Cardiac muscle cell (in vitro differentiated cells and primary cell): ENCODE data around the gene SESN1. TPM values are rescaled to one million over a fixed set of nuclear protein-coding genes. Genes with fewer than 3 reads are reported as not detected.
A peak's percentile ranks its signal among the peaks of the same experiment; 100 is the strongest.

Experiments used
- DNase-seq, 2 donors: peaks; one replicate each; pipeline versions ENCODE4 v3.0.0 to v3.0.0-alpha.2; 2010 to 2017; ENCODE audit warnings: low read depth in 1 of 2, low spot score in 1 of 2
- H3K27ac ChIP-seq: fragments of 200-600 bp; sonication (generic); 2 replicates; pipeline ENCODE4 v1.5.1; 2016
- H3K27me3 ChIP-seq: fragments of 200-600 bp; sonication (generic); 2 replicates; pipeline ENCODE4 v1.6.0; 2016; ENCODE audit warnings: control low read depth
- H3K36me3 ChIP-seq: fragments of 200-600 bp; sonication (generic); 2 replicates; pipeline ENCODE4 v1.5.1; 2016; ENCODE audit warnings: control low read depth
- H3K4me1 ChIP-seq: fragments of 200-600 bp; sonication (generic); 2 replicates; pipeline ENCODE4 v1.8.1; 2017; ENCODE audit warnings: low read depth, mild to moderate bottlenecking, mixed run types
- H3K4me3 ChIP-seq: fragments of 200-600 bp; sonication (generic); 2 replicates; pipeline ENCODE4 v1.5.1; 2016; ENCODE audit warnings: mild to moderate bottlenecking
- H3K9me3 ChIP-seq: fragments of 200-600 bp; sonication (generic); 2 replicates; pipeline ENCODE4 v1.5.1; 2017; ENCODE audit warnings: low read depth, mild to moderate bottlenecking, control low read depth
- CTCF ChIP-seq: IDR thresholded peaks from 2 replicates; pipeline ENCODE4 v1.5.1; 2012; ENCODE audit warnings: low read depth, mild to moderate bottlenecking, low read length
- polyA plus RNA-seq: library from polyadenylated mRNA; unstranded; fragments of >200 nt; fragmentation: Nextera tagmentation; extraction: Ambion mirVana; gene quantifications from 2 replicates; pipeline ENCODE4 v1.2.1, GENCODE V29; 2016
- total RNA-seq: library from RNA; depleted of rRNA; stranded (reverse); fragments of >200 nt; gene quantifications from 2 replicates; pipeline ENCODE4 v1.2.3, GENCODE V29; 2016

SESN1 gene
- total and polyA plus RNA-seq, 2 experiments from 2014 or later, result 16.4 to 21.5 TPM

GRCh38 chr6:109082188-109082577, 12.5 kb downstream of the SESN1 start:
- H3K4me1 ChIP-seq, result peaks cover 19% of the 10 kb centered on the region
- peak; percentile 5 for TF ChIP-seq CTCF
- DNase-seq, result peak in 1 of 2 donors; percentile 39
- no peak overlapping the region for H3K4me3 ChIP-seq
- no peak overlapping the region for H3K27ac ChIP-seq
- no peaks in the 10 kb centered on the region for H3K36me3 ChIP-seq
- no peaks in the 10 kb centered on the region for H3K27me3 ChIP-seq
- H3K9me3 ChIP-seq, result no peaks in the 10 kb centered on the region

- H3K4me3 ChIP-seq, result no peak overlapping the region
- no peak for TF ChIP-seq CTCF
- no peak overlapping the region for H3K27ac ChIP-seq
- peaks cover 19% of the 10 kb centered on the region for H3K4me1 ChIP-seq
- no peaks in the 10 kb centered on the region for H3K36me3 ChIP-seq
- no peak for DNase-seq
- H3K9me3 ChIP-seq, result no peaks in the 10 kb centered on the region
- H3K27me3 ChIP-seq, result no peaks in the 10 kb centered on the region
Observed at GRCh38 chr6:109081516-109082187, 13.0 kb downstream of the SESN1 start.

GRCh38 chr6:109081026-109081425, 13.6 kb downstream of the SESN1 start:
- no peak for DNase-seq
- no peak overlapping the region for H3K27ac ChIP-seq
- peaks cover 19% of the 10 kb centered on the region for H3K4me1 ChIP-seq
- H3K4me3 ChIP-seq, result no peak overlapping the region
- TF ChIP-seq CTCF, result no peak
- H3K36me3 ChIP-seq, result no peaks in the 10 kb centered on the region
- no peaks in the 10 kb centered on the region for H3K9me3 ChIP-seq
- no peaks in the 10 kb centered on the region for H3K27me3 ChIP-seq

- peaks cover 19% of the 10 kb centered on the region for H3K4me1 ChIP-seq
- peak overlapping the region; percentile 18 for H3K4me3 ChIP-seq
- H3K27ac ChIP-seq, result peak overlapping the region; percentile 88
- no peaks in the 10 kb centered on the region for H3K27me3 ChIP-seq
- DNase-seq, result peak in 1 of 2 donors; percentile 72
- H3K36me3 ChIP-seq, result no peaks in the 10 kb centered on the region
- TF ChIP-seq CTCF, result no peak
- no peaks in the 10 kb centered on the region for H3K9me3 ChIP-seq
Observed at GRCh38 chr6:109079981-109080380, 14.7 kb downstream of the SESN1 start.

GRCh38 chr6:109076377-109076776, 18.3 kb downstream of the SESN1 start:
- no peaks in the 10 kb centered on the region for H3K36me3 ChIP-seq
- no peaks in the 10 kb centered on the region for H3K27me3 ChIP-seq
- peaks cover 19% of the 10 kb centered on the region for H3K4me1 ChIP-seq
- H3K4me3 ChIP-seq, result no peak overlapping the region
- peak in 1 of 2 donors; percentile 21 for DNase-seq
- H3K9me3 ChIP-seq, result no peaks in the 10 kb centered on the region
- no peak for TF ChIP-seq CTCF
- no peak overlapping the region for H3K27ac ChIP-seq
